Measurements from ENCODE around the gene RBM10.

Gene RBM10

GRCh38 chrX:47218280-47218919 is 73.4 kb downstream of the RBM10 start, which contains the start of gene CDK16:
CDK16 (plus strand) TSS chrX:47218681; CDS start chrX:47223558, 4,877 bp downstream.
- DNase-seq (ENCODE audit: low spot score): peak; percentile 83

GRCh38 chrX:47218920-47219815 is 74.1 kb downstream of the RBM10 start:
- peak; percentile 34 for DNase-seq (ENCODE audit: low spot score)

- DNase-seq (ENCODE audit: low spot score): no peak
Observed at GRCh38 chrX:47221756-47222155, 76.7 kb downstream of the RBM10 start.

GRCh38 chrX:47222751-47223350 is 77.8 kb downstream of the RBM10 start:
- peak; percentile 30 for DNase-seq (ENCODE audit: low spot score)

- no peak for DNase-seq (ENCODE audit: low spot score)
Observed at GRCh38 chrX:47223476-47224250, 78.6 kb downstream of the RBM10 start.

- no peak for DNase-seq (ENCODE audit: low spot score)
Observed at GRCh38 chrX:47224266-47224895, 79.4 kb downstream of the RBM10 start.

- no peak for DNase-seq (ENCODE audit: low spot score)
Observed at GRCh38 chrX:47224896-47225290, 79.9 kb downstream of the RBM10 start.

GRCh38 chrX:47226071-47226470 is 81.0 kb downstream of the RBM10 start:
- DNase-seq (ENCODE audit: low spot score): no peak

- DNase-seq (ENCODE audit: low spot score): no peak
Observed at GRCh38 chrX:47226531-47227333, 81.7 kb downstream of the RBM10 start.

- no peak for DNase-seq (ENCODE audit: low spot score)
Observed at GRCh38 chrX:47227334-47227583, 82.2 kb downstream of the RBM10 start.

GRCh38 chrX:47228550-47229270 is 83.7 kb downstream of the RBM10 start:
- DNase-seq (ENCODE audit: low spot score): no peak

GRCh38 chrX:47229427-47229826 is 84.4 kb downstream of the RBM10 start:
- no peak for DNase-seq (ENCODE audit: low spot score)

- DNase-seq (ENCODE audit: low spot score): no peak
Observed at GRCh38 chrX:47230136-47230868, 85.3 kb downstream of the RBM10 start.

GRCh38 chrX:47231167-47231566 is 86.1 kb downstream of the RBM10 start:
- DNase-seq (ENCODE audit: low spot score): no peak

- no peak for DNase-seq (ENCODE audit: low spot score)
Observed at GRCh38 chrX:47232197-47232802, 87.3 kb downstream of the RBM10 start.

- peak; percentile 77 for DNase-seq (ENCODE audit: low spot score)
Observed at GRCh38 chrX:47232803-47233332, 87.8 kb downstream of the RBM10 start, which contains the start of gene USP11. USP11 (plus strand) TSS chrX:47233009; CDS start chrX:47233044, 35 bp downstream.

- peak; percentile 94 for DNase-seq (ENCODE audit: low spot score)
Observed at GRCh38 chrX:47233333-47234113, 88.5 kb downstream of the RBM10 start.

GRCh38 chrX:47234583-47234982 is 89.6 kb downstream of the RBM10 start:
- DNase-seq (ENCODE audit: low spot score): no peak

Measured in NAMALWA (cell line).